Natural killer cell (primary cell): ENCODE data around the gene VPS35L. TPM values are rescaled to one million over a fixed set of nuclear protein-coding genes. Genes with fewer than 3 reads are reported as not detected.

Experiments used
- ATAC-seq, 3 donors: fragments of 150-1000 bp in 2 of 3; fragments of 200-7000 bp in 1 of 3; cut with Tn5 transposase; 1 replicate in 1 of 3; 2 replicates in 2 of 3; pipeline ENCODE4 v1.10.0; 2021; ENCODE audit warnings: mild to moderate bottlenecking in 2 of 3, moderate library complexity in 2 of 3
- DNase-seq, 2 donors: peaks; one replicate each; pipeline versions ENCODE4 v3.0.0 to v3.0.0-alpha.2; 2013 to 2021; ENCODE audit warnings: mixed read lengths in 1 of 2
- H3K27ac ChIP-seq: one replicate; pipeline ENCODE4 v1.5.1; 2013; ENCODE audit warnings: mild to moderate bottlenecking, low read length
- H3K27me3 ChIP-seq: one replicate; pipeline ENCODE4 v1.6.1; 2013; ENCODE audit warnings: low read length; ENCODE audit not compliant: control insufficient read depth, insufficient read depth
- H3K36me3 ChIP-seq: one replicate; pipeline ENCODE4 v1.6.1; 2013; ENCODE audit warnings: low read length; ENCODE audit not compliant: control insufficient read depth, insufficient read depth
- H3K4me1 ChIP-seq: one replicate; pipeline ENCODE4 v1.6.1; 2013; ENCODE audit warnings: low read length; ENCODE audit not compliant: control insufficient read depth, insufficient read depth
- H3K4me3 ChIP-seq: one replicate; pipeline ENCODE4 v1.5.1; 2013; ENCODE audit warnings: low read length
- H3K9me3 ChIP-seq: one replicate; pipeline ENCODE4 v1.6.1; 2013; ENCODE audit warnings: low read length; ENCODE audit not compliant: control insufficient read depth, insufficient read depth
- H3K27ac Mint-ChIP-seq, 2 donors: one replicate each; pipeline ENCODE4 v1.8.0; 2022; ENCODE audit warnings: mild to moderate bottlenecking in 2 of 2, mixed read lengths in 2 of 2, moderate library complexity in 1 of 2
- H3K27me3 Mint-ChIP-seq, 2 donors: one replicate each; pipeline ENCODE4 v1.8.0; 2022; ENCODE audit warnings: low read depth in 2 of 2, mixed read lengths in 2 of 2
- H3K36me3 Mint-ChIP-seq: one replicate; pipeline ENCODE4 v1.8.0; 2022; ENCODE audit warnings: mixed read lengths
- H3K4me1 Mint-ChIP-seq, 2 donors: one replicate each; pipeline ENCODE4 v1.8.0; 2022; ENCODE audit warnings: mixed read lengths in 2 of 2
- H3K4me3 Mint-ChIP-seq: one replicate; pipeline ENCODE4 v1.8.0; 2022; ENCODE audit warnings: mild to moderate bottlenecking, moderate library complexity, mixed read lengths
- H3K9me3 Mint-ChIP-seq, 2 donors: one replicate each; pipeline ENCODE4 v1.8.0; 2022; ENCODE audit warnings: mixed read lengths in 2 of 2
- CTCF ChIP-seq: fragments of 200-600 bp; IDR thresholded peaks from one replicate; pipeline ENCODE4 v1.8.0; 2022; ENCODE audit warnings: antibody characterized with exemption
- WGBS: methylation state at CpG from one replicate; pipeline ENCODE4 v1.1.7; 2013; ENCODE audit warnings: missing lambda C conversion rate; ENCODE audit not compliant: insufficient coverage; 5-methylcytosine and 5-hydroxymethylcytosine counted together
- intact Hi-C: fragments of 100-400 bp; cut with micrococcal nuclease; formaldehyde crosslinking; loops from one replicate; pipeline ENCODE4 v1.14.2; 2022
- total RNA-seq, 4 donors: library from RNA; stranded (reverse); fragments of 120-200 nt in 1 of 4; gene quantifications; one replicate each; pipeline versions ENCODE4 v1.2.3 to v1.2.4, GENCODE V29; 2013 to 2022

The VPS35L gene
- total RNA-seq, 3 donors from 2014 or later (not counting 1 experiment from before 2014, with no cell fraction given): 37.4 to 53.5 (median 44.4) TPM

DNA sequence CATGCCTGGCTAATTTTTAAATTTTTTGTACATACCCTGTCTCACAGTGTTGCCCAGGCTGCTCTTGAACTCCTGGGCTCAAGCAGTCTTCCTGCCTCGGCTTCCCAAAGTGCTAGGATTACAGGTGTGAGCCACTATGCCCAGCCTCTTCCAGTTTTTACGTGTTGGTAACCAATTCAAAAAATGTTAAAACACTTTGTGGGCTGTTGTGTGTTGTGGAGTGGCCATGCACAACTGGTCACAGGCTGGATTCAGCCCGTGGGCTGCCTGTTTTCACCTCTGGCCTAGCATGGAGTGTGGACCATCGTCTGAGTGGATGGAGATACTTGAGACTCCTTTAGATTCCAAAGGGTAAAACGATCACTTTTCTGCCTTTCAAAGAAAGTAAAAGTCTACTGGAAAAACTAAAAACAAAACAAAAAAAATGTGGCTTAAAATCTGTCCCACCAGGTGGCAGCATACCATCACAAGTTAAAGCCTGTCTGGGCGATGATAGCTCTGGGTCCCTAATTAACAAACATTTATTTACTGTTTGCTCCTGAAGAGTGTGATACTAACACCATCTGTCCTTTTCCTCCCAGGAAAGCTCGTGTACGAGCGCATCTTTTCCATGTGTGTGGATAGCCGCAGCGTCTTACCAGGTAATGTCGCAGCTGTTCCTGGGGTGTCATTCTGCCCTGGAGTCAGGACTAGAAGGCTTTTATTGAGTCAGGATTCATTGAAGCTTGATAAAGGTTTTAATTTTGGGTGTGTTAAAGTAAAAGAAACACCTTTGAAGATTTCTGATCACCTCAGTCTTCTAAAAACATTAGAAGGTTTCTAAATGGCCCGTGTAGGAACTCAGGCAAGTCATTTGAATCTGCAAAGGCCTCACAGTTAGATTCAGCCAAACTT lies 45.8 kb downstream of the VPS35L start:
- Mint-ChIP-seq H3K36me3 (peaks cover 14% of the 10 kb centered on the region), H3K27ac (no peak overlapping the region)
- DNase-seq: peak in 1 of 2 donors; percentile 71

DNA sequence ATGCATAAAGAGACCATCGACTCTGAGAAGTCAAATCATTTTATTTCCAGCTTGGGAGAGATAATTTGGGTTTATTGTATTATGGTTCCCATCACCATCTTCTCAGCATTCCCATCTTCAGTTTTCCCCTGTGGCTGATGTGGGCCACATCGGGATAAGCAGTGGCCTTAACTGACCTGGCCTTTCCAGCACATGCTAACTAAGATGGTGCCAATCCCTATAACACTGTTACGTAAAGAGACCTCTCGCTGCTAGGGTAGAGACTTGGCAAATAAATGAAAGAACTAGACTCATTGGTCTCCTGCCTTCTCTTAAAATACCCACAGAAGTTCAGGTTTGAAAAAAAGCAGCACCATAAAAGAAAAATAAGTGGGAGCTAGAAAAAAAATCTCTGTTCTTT lies 49.4 kb downstream of the VPS35L start:
- TF ChIP-seq CTCF: no peak
- Histone ChIP-seq H3K4me1 (no peaks in the 10 kb centered on the region), H3K36me3 (peaks cover 39% of the 10 kb centered on the region), H3K27ac (no peak overlapping the region), H3K9me3 (no peaks in the 10 kb centered on the region), H3K4me3 (no peak overlapping the region), H3K27me3 (no peaks in the 10 kb centered on the region)
- H3K36me3 Mint-ChIP-seq: peaks cover 34% of the 10 kb centered on the region
- DNase-seq: no peak
- no peak overlapping the region for H3K27ac Mint-ChIP-seq
- H3K4me3 Mint-ChIP-seq: no peak overlapping the region
- no peak for ATAC-seq
- 96% methylated on average over 2 of the region's 4 CpGs for WGBS
- H3K9me3 Mint-ChIP-seq: no peaks in the 10 kb centered on the region
- H3K4me1 Mint-ChIP-seq: no peaks in the 10 kb centered on the region
- intact Hi-C loops: no loop called here
- H3K27me3 Mint-ChIP-seq: no peaks in the 10 kb centered on the region

More for the DNA sequence above, 45.8 kb downstream of the VPS35L start:
- Mint-ChIP-seq H3K9me3 (no peaks in the 10 kb centered on the region), H3K4me3 (no peak overlapping the region), H3K4me1 (peaks cover 0 to 10% of the 10 kb centered on the region in 2 donors), H3K27me3 (no peaks in the 10 kb centered on the region)
- peak; percentile 38 for TF ChIP-seq CTCF
- Histone ChIP-seq H3K4me3 (no peak overlapping the region), H3K36me3 (peaks cover 17% of the 10 kb centered on the region), H3K9me3 (no peaks in the 10 kb centered on the region), H3K27me3 (no peaks in the 10 kb centered on the region), H3K4me1 (no peaks in the 10 kb centered on the region), H3K27ac (no peak overlapping the region)
- 82% methylated on average over 13 of the region's 13 CpGs for WGBS
- intact Hi-C loops: loop anchor here (1.0 kb wide), 1 partner anchor 285 kb away; no protein-coding TSS in a partner anchor
- ATAC-seq: no peak

DNA sequence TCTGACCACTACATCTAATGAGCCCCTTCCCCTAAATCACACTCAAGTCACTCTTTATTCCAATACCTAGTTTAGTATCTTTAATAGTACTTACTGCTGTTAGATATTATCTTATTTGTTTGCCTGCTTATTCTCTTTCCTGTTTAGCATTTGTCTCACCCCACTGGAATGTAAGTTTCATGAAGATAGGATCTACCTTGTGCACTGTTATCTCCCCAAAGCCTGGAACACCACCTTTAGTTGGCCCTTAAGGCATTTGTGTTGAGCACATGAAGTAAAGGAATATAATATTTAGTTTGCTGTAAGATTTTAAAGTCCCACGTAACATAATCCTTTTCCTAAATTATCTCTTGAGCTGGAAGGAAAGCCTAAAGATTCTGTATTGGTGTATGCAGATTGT lies 50.2 kb downstream of the VPS35L start:
- DNase-seq (no peak), ATAC-seq (no peak)
- intact Hi-C loops: no loop called here
- H3K4me3 Mint-ChIP-seq: no peak overlapping the region
- H3K36me3 Mint-ChIP-seq: peaks cover 35% of the 10 kb centered on the region
- Histone ChIP-seq H3K36me3 (peaks cover 40% of the 10 kb centered on the region), H3K4me1 (no peaks in the 10 kb centered on the region), H3K27ac (no peak overlapping the region), H3K4me3 (no peak overlapping the region), H3K27me3 (no peaks in the 10 kb centered on the region), H3K9me3 (no peaks in the 10 kb centered on the region)
- no peaks in the 10 kb centered on the region for H3K27me3 Mint-ChIP-seq
- no peaks in the 10 kb centered on the region for H3K9me3 Mint-ChIP-seq
- no peaks in the 10 kb centered on the region for H3K4me1 Mint-ChIP-seq
- no peak overlapping the region for H3K27ac Mint-ChIP-seq
- no peak for TF ChIP-seq CTCF
- WGBS: no CpG with 5 or more reads among the region's 1 CpG
